Memory B cell (primary cell): ENCODE measurements around the gene CTBP2.
A peak's percentile ranks its signal among the peaks of the same experiment; 100 is the strongest.

Source experiments
- ATAC-seq: fragments of 150-1000 bp; cut with Tn5 transposase; 2 replicates; pipeline ENCODE4 v1.10.0; 2021; ENCODE audit warnings: low read depth, mild to moderate bottlenecking, moderate library complexity
- DNase-seq, 2 donors: peaks; one replicate each; pipeline ENCODE4 v3.0.0; 2022; ENCODE audit warnings: low spot score in 2 of 2
- H3K27ac Mint-ChIP-seq: one replicate; pipeline ENCODE4 v1.8.0; 2022; ENCODE audit warnings: mild to moderate bottlenecking, moderate library complexity, mixed read lengths
- H3K27me3 Mint-ChIP-seq: one replicate; pipeline ENCODE4 v1.8.0; 2022; ENCODE audit warnings: mixed read lengths
- H3K36me3 Mint-ChIP-seq: one replicate; pipeline ENCODE4 v1.8.0; 2022; ENCODE audit warnings: mild to moderate bottlenecking, mixed read lengths
- H3K4me1 Mint-ChIP-seq: one replicate; pipeline ENCODE4 v1.8.0; 2022; ENCODE audit warnings: mixed read lengths
- H3K4me3 Mint-ChIP-seq: one replicate; pipeline ENCODE4 v1.8.0; 2022; ENCODE audit warnings: mild to moderate bottlenecking, moderate library complexity, mixed read lengths
- H3K9me3 Mint-ChIP-seq: one replicate; pipeline ENCODE4 v1.8.0; 2022; ENCODE audit warnings: mixed read lengths

The CTBP2 gene

DNA sequence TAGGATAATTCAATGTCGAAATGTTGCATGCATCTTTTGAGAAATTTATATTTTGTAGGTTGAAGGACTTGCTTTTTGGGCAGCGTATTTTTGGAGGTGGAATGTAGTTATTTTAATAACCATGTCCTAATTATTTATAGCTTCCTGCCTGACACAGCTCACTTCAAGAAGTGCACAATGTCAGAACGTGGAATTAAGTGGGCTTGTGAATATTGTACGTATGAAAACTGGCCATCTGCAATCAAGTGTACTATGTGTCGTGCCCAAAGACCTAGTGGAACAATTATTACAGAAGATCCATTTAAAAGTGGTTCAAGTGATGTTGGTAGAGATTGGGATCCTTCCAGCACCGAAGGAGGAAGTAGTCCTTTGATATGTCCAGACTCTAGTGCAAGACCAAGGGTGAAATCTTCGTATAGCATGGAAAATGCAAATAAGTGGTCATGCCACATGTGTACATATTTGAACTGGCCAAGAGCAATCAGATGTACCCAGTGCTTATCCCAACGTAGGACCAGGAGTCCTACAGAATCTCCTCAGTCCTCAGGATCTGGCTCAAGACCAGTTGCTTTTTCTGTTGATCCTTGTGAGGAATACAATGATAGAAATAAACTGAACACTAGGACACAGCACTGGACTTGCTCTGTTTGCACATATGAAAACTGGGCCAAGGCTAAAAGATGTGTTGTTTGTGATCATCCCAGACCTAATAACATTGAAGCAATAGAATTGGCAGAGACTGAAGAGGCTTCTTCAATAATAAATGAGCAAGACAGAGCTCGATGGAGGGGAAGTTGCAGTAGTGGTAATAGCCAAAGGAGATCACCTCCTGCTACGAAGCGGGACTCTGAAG, 217.8 kb downstream of the CTBP2 start:
- no peak for ATAC-seq
- no peak overlapping the region for H3K4me3 Mint-ChIP-seq
- no peak for DNase-seq
- no peaks in the 10 kb centered on the region for H3K27me3 Mint-ChIP-seq
- H3K9me3 Mint-ChIP-seq, result no peaks in the 10 kb centered on the region
- H3K27ac Mint-ChIP-seq, result peak overlapping the region; percentile 3
- peaks cover 17% of the 10 kb centered on the region for H3K36me3 Mint-ChIP-seq
- peaks cover 32% of the 10 kb centered on the region for H3K4me1 Mint-ChIP-seq

DNA sequence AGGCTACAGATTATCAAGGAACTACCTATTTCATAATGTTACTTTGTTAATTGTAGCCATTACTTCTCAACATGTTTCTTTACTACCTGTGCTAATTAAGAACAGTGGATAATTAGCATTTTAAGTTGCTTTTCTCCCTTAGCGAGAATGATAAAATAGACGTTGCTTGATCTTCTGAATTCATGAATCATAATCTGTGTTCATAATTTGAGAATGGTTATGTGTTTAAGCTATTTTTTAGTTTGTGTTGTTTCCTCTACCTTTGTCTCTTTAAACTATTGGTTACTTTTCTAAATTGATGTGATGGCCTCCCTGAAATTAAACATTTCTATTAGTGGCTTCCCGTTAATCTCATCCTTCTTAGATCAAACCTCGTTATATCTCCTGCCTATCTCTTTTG, 218.5 kb downstream of the CTBP2 start, which contains the start of gene ZRANB1:
TSS of gene ZRANB1 (plus strand) at position 301 of the 400 bp plus-strand sequence. CDS start 371 bp downstream, outside the sequence.
- Mint-ChIP-seq H3K36me3 (peaks cover 16% of the 10 kb centered on the region), H3K27ac (peak within 1 kb of the TSS; percentile 3), H3K4me3 (no peak within 1 kb of the TSS), H3K4me1 (peaks cover 28% of the 10 kb centered on the region), H3K9me3 (no peaks in the 10 kb centered on the region), H3K27me3 (no peaks in the 10 kb centered on the region)
- DNase-seq (no peak), ATAC-seq (no peak)

DNA sequence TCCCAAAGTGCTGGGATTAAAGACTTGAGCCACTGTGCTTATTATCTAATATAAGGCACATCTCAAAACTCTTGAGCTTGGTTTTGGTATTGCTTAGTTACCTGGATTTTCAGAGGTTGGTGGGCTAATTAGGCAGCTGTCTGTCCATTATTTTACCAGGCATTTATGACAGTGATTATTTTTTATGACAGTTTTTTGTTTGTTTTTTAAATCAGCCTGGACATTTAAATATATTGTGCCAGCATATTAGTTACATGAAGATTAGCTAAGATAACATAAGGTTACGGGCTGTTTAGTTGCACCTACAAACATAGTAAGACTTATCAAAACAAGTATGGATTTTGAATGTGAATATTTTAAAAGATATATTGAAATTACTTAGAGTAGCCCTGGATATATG, 221.1 kb downstream of the CTBP2 start:
- Mint-ChIP-seq H3K27me3 (no peaks in the 10 kb centered on the region), H3K27ac (no peak overlapping the region), H3K4me1 (peaks cover 43% of the 10 kb centered on the region), H3K36me3 (peaks cover 15% of the 10 kb centered on the region), H3K4me3 (no peak overlapping the region), H3K9me3 (no peaks in the 10 kb centered on the region)
- ATAC-seq (no peak), DNase-seq (no peak)

DNA sequence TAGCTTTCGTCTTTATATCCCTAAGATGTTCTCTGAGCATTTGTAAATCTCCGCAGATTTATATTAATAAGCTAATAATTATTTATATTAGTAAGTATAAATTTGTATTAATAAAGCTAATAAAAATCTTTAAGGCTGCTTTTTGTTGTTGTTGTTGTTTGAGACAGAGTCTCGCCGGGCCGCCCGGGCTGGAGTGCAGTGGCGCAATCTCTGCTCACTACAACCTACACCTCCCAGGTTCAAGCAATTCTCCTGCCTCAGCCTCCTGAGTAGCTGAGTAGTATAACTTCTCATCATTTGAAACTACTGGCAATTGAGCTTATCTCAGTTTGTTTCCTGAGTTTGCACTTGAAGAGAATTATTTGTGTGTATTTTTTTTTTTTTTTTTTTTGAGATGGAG, 223.6 kb downstream of the CTBP2 start:
- H3K27ac Mint-ChIP-seq, result no peak overlapping the region
- peaks cover 29% of the 10 kb centered on the region for H3K4me1 Mint-ChIP-seq
- H3K4me3 Mint-ChIP-seq, result no peak overlapping the region
- no peak for DNase-seq
- no peak for ATAC-seq
- H3K36me3 Mint-ChIP-seq, result peaks cover 9% of the 10 kb centered on the region
- H3K9me3 Mint-ChIP-seq, result peaks cover 1% of the 10 kb centered on the region
- no peaks in the 10 kb centered on the region for H3K27me3 Mint-ChIP-seq

DNA sequence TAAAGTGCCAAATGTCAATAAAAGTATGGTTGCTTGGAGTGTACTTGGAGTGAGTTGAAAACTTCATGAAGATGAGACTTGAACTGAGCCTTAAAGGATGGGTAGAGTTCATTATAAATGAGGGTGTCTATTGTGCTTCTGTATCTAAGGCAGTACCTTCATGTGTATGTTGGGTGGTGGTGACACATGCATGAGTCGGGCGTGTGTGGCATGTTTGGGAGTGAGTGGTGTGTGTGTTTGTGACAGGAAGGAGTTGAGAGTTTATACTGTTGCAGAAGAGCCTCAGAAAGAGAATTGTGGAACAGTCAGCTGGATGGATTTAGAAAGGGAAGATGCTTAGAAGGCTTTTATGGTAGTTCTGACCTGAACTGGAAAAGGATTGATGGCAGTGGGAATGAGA, 224.4 kb downstream of the CTBP2 start:
- DNase-seq (no peak), ATAC-seq (no peak)
- H3K9me3 Mint-ChIP-seq, result peaks cover 2% of the 10 kb centered on the region
- no peak overlapping the region for H3K4me3 Mint-ChIP-seq
- peaks cover 12% of the 10 kb centered on the region for H3K36me3 Mint-ChIP-seq
- peaks cover 27% of the 10 kb centered on the region for H3K4me1 Mint-ChIP-seq
- no peaks in the 10 kb centered on the region for H3K27me3 Mint-ChIP-seq
- H3K27ac Mint-ChIP-seq, result peak overlapping the region; percentile 17
